Rectal smooth muscle tissue (tissue), 1 donor: ENCODE measurements around the gene TOP3B.

ENCODE experiments used
- H3K27ac ChIP-seq: one replicate; pipeline ENCODE4 v1.7.0; 2013; ENCODE audit warnings: low read depth, low read length, inconsistent platforms
- H3K27me3 ChIP-seq: one replicate; pipeline ENCODE4 v1.7.0; 2013; ENCODE audit warnings: low read length; ENCODE audit not compliant: control insufficient read depth, insufficient read depth
- H3K36me3 ChIP-seq: one replicate; pipeline ENCODE4 v1.7.0; 2013; ENCODE audit warnings: low read length; ENCODE audit not compliant: control insufficient read depth, insufficient read depth
- H3K4me1 ChIP-seq: one replicate; pipeline ENCODE4 v1.7.0; 2013; ENCODE audit warnings: low read length; ENCODE audit not compliant: control insufficient read depth, insufficient read depth
- H3K4me3 ChIP-seq: one replicate; pipeline ENCODE4 v1.7.0; 2013; ENCODE audit warnings: low read length
- H3K9ac ChIP-seq: one replicate; pipeline ENCODE4 v1.7.0; 2013; ENCODE audit warnings: low read length

The TOP3B gene

DNA sequence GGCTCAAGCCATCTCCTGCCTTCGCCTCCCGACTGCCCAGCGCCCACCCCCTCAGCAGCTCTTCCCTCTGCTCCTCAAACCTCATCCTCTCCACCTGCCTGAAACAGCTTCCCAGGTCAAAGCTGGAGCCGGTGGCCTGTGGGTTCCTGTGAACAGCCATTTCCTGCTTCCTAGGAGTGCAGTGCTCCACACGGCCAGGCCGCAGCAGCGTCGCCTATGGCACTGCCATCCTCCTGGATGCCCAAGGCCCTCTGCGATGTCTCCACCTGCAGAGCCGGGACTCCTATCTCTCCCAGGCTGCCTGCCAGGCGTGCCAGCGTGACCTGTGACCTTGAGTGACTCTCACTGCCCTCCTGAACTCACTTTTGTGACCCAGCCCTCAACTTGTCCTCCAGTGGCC lies 54.5 kb downstream of the TOP3B start:
- Histone ChIP-seq H3K36me3 (peaks cover 18% of the 10 kb centered on the region), H3K4me1 (no peaks in the 10 kb centered on the region), H3K27ac (no peak overlapping the region), H3K27me3 (no peaks in the 10 kb centered on the region), H3K9ac (no peak overlapping the region), H3K4me3 (no peak overlapping the region)

DNA sequence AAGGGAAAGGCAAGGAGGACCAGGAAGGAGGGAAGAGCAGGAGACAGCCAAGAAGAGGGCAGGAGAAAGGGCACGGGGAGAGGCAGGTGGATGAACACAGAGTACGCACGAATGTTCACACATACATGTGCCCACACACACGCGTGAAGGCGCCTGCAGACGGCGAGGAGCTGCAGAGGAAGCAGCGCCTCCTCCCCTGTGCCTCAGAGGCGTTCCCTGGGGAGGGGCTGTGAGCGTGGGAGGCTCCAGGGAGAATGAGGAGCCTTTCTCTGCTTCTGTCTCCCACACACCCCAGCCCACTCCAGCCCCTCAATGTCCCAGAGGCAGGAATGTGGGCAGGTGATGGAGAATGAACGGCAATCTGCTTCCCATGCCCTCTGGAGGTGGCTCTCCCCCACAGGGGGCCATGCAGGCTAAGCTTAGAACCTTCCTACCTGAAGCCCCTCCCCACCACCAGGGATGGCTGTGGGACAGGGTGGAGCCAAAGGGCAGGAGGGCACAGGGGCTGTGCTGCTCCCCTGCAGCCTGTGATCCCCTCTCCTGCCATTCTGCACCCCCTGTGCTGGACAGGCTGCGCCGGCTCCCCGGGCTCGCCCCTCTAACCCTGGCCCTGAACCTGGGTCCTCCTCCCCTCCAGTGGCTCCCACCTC lies 55.3 kb downstream of the TOP3B start:
- peaks cover 13% of the 10 kb centered on the region for H3K36me3 ChIP-seq

DNA sequence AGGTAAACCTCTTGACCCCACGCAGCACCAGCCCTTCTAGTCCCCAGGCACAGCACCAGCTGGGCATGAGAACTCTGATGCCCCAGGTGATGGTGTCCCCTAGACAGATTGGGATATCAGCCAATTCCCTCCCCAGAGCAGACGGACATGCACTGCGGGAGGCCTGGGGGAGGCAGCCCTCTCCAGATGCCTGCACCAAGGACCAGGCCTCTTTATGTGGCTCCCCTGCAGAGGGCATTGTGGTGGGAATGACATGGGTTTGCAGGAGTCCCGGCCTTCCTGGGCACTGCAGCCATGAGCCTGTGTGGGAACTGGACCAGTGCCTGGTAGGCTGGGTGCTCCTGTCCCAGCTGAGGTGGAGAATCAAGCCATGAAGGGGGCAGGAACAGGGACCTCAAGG lies 55.9 kb downstream of the TOP3B start:
- H3K4me3 ChIP-seq, result no peak overlapping the region
- peaks cover 10% of the 10 kb centered on the region for H3K36me3 ChIP-seq
- H3K27me3 ChIP-seq, result no peaks in the 10 kb centered on the region
- H3K4me1 ChIP-seq, result no peaks in the 10 kb centered on the region
- H3K27ac ChIP-seq, result no peak overlapping the region
- H3K9ac ChIP-seq, result no peak overlapping the region

More for the DNA sequence above, 55.3 kb downstream of the TOP3B start:
- Histone ChIP-seq H3K27ac (no peak overlapping the region), H3K27me3 (no peaks in the 10 kb centered on the region), H3K9ac (no peak overlapping the region), H3K4me3 (no peak overlapping the region), H3K4me1 (no peaks in the 10 kb centered on the region)

- Histone ChIP-seq H3K9ac (no peak overlapping the region), H3K27me3 (no peaks in the 10 kb centered on the region), H3K36me3 (peaks cover 3% of the 10 kb centered on the region), H3K4me3 (no peak overlapping the region), H3K4me1 (no peaks in the 10 kb centered on the region), H3K27ac (no peak overlapping the region)
Measured at GRCh38 chr22:21923163-21923561, 59.4 kb downstream of the TOP3B start.

- Histone ChIP-seq H3K36me3 (peaks cover 3% of the 10 kb centered on the region), H3K4me1 (no peaks in the 10 kb centered on the region), H3K27me3 (no peaks in the 10 kb centered on the region), H3K9ac (no peak overlapping the region), H3K4me3 (no peak overlapping the region), H3K27ac (no peak overlapping the region)
Measured at GRCh38 chr22:21922370-21923162, 60.0 kb downstream of the TOP3B start.

DNA sequence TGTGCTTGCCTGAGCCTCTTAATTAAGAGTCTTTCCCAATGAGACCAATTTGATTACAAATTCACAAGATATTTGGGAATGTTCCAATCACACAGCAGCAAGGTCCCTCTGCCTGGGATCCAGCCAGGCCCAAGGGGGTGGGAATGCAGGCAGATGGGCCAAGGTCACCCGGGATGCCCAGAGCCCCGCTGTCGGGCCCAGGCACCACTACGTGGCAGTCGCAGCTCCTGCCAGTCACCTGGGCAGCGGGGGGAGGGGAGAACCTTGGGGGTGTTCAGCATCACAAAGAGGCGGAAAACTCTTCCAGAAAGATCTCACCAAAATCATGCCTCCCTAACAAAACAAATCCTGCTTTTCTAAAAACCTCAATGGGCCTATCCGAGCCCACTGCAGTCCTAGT lies 60.9 kb downstream of the TOP3B start:
- Histone ChIP-seq H3K4me1 (no peaks in the 10 kb centered on the region), H3K36me3 (peaks cover 3% of the 10 kb centered on the region), H3K27me3 (no peaks in the 10 kb centered on the region), H3K27ac (no peak overlapping the region), H3K9ac (no peak overlapping the region), H3K4me3 (no peak overlapping the region)

- no peak overlapping the region for H3K4me3 ChIP-seq
- no peaks in the 10 kb centered on the region for H3K4me1 ChIP-seq
- peaks cover 3% of the 10 kb centered on the region for H3K36me3 ChIP-seq
- H3K27me3 ChIP-seq, result no peaks in the 10 kb centered on the region
- no peak overlapping the region for H3K9ac ChIP-seq
- no peak overlapping the region for H3K27ac ChIP-seq
Measured at GRCh38 chr22:21921184-21921721, 61.3 kb downstream of the TOP3B start.

DNA sequence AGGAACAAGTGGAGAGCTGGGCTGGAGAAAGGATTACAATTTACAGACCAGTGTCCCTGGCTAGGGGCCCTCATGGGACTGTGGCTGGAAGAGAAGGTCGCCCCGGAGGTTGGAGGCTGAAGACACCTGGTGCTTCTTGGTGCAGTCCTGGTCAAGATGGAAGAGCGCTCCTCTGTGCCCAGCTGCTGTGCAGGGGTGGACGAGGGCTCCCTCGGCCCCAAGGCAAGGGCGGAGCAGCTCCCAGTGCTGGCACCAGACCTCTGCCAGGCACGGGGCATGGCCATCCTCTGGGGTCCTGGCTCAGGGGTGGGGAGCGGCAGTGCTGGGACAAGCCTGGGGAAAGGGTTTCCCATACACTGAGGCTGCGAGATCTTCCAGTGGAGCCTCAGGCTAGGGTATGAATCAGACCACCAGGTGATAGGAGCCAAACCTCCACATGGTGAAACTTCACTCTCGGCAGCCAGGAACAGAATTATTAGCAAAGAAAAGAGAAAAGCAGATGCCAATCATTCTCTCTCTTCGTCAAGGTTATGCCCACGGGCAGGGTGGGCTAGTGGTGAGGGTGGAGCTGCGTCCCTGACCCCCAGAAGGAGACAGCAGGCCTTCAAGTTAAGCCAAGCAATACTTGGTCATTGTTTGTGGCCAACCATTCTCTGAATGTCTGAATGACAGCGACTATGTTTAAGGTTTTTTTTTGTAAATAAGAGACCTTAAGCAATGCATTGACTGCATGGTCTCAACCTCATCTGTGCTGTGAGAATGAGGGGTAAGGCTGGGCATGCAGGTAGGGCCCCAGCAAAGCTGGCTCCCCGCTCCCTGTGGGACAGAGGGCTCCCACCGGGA lies 62.0 kb downstream of the TOP3B start:
- Histone ChIP-seq H3K36me3 (peaks cover 3% of the 10 kb centered on the region), H3K4me3 (no peak overlapping the region), H3K27ac (no peak overlapping the region), H3K4me1 (no peaks in the 10 kb centered on the region), H3K9ac (no peak overlapping the region), H3K27me3 (no peaks in the 10 kb centered on the region)

GRCh38 chr22:21919526-21920307 lies 62.9 kb downstream of the TOP3B start:
- H3K27ac ChIP-seq, result no peak overlapping the region
- no peak overlapping the region for H3K4me3 ChIP-seq
- no peaks in the 10 kb centered on the region for H3K4me1 ChIP-seq
- H3K27me3 ChIP-seq, result no peaks in the 10 kb centered on the region
- no peak overlapping the region for H3K9ac ChIP-seq
- H3K36me3 ChIP-seq, result peaks cover 3% of the 10 kb centered on the region

GRCh38 chr22:21918466-21919185 lies 64.0 kb downstream of the TOP3B start:
- H3K4me3 ChIP-seq, result no peak overlapping the region
- H3K36me3 ChIP-seq, result no peaks in the 10 kb centered on the region
- H3K27ac ChIP-seq, result no peak overlapping the region
- H3K9ac ChIP-seq, result no peak overlapping the region
- H3K4me1 ChIP-seq, result no peaks in the 10 kb centered on the region
- H3K27me3 ChIP-seq, result no peaks in the 10 kb centered on the region

- H3K36me3 ChIP-seq, result no peaks in the 10 kb centered on the region
- H3K4me3 ChIP-seq, result no peak overlapping the region
- H3K4me1 ChIP-seq, result no peaks in the 10 kb centered on the region
- H3K9ac ChIP-seq, result no peak overlapping the region
- no peak overlapping the region for H3K27ac ChIP-seq
- H3K27me3 ChIP-seq, result no peaks in the 10 kb centered on the region
Measured at GRCh38 chr22:21917959-21918261, 64.7 kb downstream of the TOP3B start.
